C4-2B (cell line): ENCODE data around the gene NBPF1.
"Not testable (repeated sequence)": the region's sequence is repeated elsewhere in the genome, so short reads cannot be mapped to it uniquely, and the experiment has no call there.

ENCODE experiments used
- H3K27ac ChIP-seq: fragments of 450-650 bp; 2 replicates; pipeline ENCODE4 v1.5.1; 2017
- ZFX ChIP-seq: fragments of 450-650 bp; IDR thresholded peaks from 2 replicates; pipeline ENCODE4 v1.6.1; 2017
- TF ChIP-seq, protein P1 (sequence below): fragments of 450-650 bp; conservative IDR thresholded peaks from 2 replicates; pipeline ENCODE4 v1.5.1; 2017; ENCODE audit warnings: mild to moderate bottlenecking

NBPF1 gene

GRCh38 chr1:16550212-16550918, 63.0 kb downstream of the NBPF1 start:
- not testable (repeated sequence) for H3K27ac ChIP-seq

- H3K27ac ChIP-seq: not testable (repeated sequence)
Measured at GRCh38 chr1:16549545-16549944, 63.8 kb downstream of the NBPF1 start.

DNA sequence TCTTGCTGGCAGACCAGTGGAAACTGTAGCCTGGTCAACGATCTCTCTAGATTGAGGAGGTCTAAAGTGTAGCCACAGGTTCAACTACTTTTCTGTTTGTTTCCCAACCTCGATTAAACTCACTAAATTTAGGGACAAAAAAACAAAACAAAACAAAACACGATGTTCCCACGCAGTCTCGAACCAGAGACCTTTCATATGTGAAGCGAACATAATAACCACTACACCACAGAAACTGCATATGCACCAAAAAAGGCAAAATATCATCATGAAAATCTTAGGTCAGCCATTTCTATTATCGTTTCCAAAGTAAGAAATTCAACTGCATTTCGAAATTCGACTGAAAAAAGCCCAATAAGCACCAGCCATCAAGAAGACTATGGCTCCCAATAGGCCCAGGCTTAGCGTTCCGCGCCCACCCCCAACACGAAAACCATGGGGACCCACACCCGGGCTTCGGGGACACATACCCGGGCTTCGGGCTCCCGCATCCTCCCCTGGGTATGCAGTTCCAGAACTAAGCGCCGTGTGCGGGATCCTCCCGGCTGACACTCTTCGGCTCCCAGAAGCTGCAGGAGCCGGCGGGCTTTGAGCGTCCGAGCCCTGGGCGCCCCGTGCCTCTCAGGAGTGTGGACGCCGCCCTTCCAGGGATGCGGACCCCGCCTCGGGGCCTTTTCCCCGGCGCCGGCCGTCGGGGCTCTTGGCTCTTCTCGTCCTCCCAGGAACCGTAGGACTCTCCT, 65.7 kb downstream of the NBPF1 start:
- H3K27ac ChIP-seq: not testable (repeated sequence)

DNA sequence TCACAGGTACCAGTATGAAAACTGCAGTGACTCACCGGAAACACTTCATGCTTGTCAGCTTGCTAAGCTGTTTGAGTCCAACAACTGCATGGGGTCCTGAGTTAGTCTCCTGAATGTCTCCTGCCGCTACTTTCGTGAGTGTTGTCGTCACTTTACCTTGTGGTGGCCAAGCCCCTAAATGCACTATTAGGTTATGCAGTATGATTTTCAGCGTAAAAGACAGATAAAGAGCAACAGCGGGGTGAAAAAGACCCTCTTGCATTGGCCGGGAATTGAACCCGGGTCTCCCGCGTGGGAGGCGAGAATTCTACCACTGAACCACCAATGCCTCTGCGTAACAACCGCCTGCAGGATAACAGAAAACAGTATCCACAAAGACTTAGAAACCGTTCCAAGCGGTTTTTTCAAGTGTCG, 67.7 kb downstream of the NBPF1 start:
- H3K27ac ChIP-seq: not testable (repeated sequence)

DNA sequence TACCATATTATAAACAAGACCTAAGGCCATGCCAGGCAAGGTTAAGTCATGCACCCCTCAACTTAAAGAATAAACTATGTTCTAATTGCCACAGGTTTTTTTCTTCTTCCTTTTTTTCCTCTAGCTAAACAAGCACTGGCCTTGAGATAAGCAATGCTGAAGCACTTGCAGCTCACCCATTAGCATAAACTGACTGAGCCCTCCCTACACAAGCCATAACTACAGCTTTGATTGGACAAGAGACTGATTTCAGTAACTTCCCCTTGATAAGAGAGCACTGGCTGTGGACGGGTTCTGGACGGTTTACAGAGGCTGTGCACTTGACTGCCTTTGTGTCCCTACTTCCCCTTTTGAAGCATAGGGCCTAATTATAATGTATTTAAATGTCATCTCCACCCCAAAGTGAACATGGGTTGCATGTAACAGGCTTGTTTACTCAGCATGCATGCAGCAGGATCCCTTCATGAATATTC, 72.9 kb downstream of the NBPF1 start:
- not testable (repeated sequence) for H3K27ac ChIP-seq

DNA sequence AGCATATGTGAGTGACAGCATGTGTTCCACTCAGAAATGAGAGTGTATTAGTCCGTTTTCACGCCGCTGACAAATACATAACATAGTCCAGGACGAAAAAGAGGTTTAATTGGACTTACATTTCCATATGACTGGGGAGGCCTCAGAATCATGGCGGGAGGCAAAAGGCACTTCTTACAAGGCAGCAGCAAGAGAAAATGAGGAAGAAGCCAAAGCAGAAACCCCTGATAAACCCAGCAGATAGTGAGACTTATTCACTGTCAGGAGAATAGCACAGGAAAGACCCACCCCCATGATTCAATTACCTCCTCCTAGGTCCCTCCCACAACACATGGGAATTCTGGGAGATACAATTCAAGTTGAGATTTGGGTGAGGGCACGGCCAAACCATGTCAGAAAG, 75.8 kb downstream of the NBPF1 start:
- H3K27ac ChIP-seq: not testable (repeated sequence)

- not testable (repeated sequence) for H3K27ac ChIP-seq
Measured at GRCh38 chr1:16536796-16537195, 76.6 kb downstream of the NBPF1 start.

DNA sequence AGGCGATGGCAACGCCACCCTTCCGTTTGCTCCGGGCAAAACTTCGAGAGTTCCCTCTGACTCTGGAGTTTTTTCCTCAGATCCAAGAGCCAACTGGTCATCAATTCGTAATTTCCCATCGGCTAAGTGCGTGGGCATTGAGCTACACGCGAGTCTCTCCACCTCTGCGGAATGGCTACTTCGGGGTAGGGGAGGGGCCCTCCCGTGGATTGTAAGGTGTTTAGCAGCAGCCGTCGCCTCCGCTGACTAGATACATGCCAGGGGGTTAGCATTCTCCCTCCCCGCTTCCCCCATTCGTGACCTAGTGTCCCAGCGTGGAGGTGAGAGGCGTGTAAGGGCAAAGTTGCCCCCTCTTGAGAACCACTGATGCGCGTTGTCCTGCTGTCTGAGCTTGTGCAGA, 77.5 kb downstream of the NBPF1 start:
- H3K27ac ChIP-seq: not testable (repeated sequence)

GRCh38 chr1:16535487-16535886, 77.9 kb downstream of the NBPF1 start:
- not testable (repeated sequence) for H3K27ac ChIP-seq

- not testable (repeated sequence) for H3K27ac ChIP-seq
Measured at GRCh38 chr1:16534829-16535456, 78.4 kb downstream of the NBPF1 start.

- H3K27ac ChIP-seq: not testable (repeated sequence)
Measured at GRCh38 chr1:16534239-16534828, 79.0 kb downstream of the NBPF1 start.

DNA sequence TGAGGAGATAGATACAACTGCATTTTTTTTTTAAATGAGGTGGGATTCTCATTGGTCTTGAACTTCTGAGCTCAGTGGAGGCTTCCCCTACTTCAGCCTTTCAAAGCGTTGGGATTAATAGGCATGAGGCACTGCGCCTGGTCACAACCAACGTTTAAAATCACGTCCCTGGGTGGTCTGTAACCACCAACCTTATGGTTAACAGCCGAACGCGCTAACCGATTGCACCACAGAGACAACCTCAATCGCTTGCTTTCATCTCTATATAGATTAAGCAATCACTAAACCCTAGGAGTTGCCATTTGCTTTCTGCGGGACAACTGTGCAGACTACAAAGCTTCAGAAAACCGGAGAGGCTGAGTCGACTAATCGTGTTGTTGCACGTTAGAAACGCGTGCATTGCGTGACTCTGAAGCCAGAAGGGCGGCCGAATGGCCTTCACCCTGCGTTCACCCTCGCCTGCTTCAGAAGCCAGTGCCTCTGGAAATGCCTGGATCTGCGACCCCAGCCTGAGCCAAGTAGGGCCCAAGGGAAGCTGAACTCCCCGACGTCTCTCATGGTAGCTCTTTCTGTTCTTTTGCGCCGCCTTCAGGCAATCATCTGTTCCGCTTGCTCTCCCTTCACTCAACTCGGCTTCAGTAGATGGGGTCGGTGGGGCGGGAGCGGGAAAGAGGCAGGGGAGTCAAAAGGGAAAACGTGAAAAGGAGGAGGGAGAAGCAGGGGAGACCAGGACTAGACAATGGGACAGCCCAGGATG, 81.0 kb downstream of the NBPF1 start:
- not testable (repeated sequence) for H3K27ac ChIP-seq

DNA sequence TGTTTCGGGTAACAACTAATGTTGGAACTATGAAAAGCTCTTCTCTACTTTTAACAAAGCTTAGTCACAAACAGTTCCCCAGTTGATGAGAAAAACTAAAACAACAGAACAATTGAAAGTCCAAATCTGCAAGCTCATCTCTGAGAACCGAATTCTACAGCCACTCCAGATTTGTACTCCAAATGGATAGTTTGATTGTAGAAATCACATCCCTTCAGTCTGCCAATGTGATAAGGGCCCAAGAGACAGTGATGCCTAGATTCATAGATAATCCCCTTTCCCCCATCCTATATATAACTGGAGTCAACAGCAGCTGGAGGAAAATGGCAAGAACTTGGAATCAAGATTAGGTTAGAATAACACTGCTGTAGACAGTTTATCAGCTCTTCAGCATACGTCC, 85.0 kb downstream of the NBPF1 start:
- not testable (repeated sequence) for H3K27ac ChIP-seq

- not testable (repeated sequence) for H3K27ac ChIP-seq
Measured at GRCh38 chr1:16525769-16526168, 87.6 kb downstream of the NBPF1 start.

- not testable (repeated sequence) for H3K27ac ChIP-seq
Measured at GRCh38 chr1:16521679-16522078, 91.7 kb downstream of the NBPF1 start.

- no peak overlapping the region for H3K27ac ChIP-seq
- TF ChIP-seq, protein P1, sequence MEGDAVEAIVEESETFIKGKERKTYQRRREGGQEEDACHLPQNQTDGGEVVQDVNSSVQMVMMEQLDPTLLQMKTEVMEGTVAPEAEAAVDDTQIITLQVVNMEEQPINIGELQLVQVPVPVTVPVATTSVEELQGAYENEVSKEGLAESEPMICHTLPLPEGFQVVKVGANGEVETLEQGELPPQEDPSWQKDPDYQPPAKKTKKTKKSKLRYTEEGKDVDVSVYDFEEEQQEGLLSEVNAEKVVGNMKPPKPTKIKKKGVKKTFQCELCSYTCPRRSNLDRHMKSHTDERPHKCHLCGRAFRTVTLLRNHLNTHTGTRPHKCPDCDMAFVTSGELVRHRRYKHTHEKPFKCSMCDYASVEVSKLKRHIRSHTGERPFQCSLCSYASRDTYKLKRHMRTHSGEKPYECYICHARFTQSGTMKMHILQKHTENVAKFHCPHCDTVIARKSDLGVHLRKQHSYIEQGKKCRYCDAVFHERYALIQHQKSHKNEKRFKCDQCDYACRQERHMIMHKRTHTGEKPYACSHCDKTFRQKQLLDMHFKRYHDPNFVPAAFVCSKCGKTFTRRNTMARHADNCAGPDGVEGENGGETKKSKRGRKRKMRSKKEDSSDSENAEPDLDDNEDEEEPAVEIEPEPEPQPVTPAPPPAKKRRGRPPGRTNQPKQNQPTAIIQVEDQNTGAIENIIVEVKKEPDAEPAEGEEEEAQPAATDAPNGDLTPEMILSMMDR: no peak
- TF ChIP-seq ZFX: no peak
Measured at GRCh38 chr1:16521288-16521583, 92.1 kb downstream of the NBPF1 start.

DNA sequence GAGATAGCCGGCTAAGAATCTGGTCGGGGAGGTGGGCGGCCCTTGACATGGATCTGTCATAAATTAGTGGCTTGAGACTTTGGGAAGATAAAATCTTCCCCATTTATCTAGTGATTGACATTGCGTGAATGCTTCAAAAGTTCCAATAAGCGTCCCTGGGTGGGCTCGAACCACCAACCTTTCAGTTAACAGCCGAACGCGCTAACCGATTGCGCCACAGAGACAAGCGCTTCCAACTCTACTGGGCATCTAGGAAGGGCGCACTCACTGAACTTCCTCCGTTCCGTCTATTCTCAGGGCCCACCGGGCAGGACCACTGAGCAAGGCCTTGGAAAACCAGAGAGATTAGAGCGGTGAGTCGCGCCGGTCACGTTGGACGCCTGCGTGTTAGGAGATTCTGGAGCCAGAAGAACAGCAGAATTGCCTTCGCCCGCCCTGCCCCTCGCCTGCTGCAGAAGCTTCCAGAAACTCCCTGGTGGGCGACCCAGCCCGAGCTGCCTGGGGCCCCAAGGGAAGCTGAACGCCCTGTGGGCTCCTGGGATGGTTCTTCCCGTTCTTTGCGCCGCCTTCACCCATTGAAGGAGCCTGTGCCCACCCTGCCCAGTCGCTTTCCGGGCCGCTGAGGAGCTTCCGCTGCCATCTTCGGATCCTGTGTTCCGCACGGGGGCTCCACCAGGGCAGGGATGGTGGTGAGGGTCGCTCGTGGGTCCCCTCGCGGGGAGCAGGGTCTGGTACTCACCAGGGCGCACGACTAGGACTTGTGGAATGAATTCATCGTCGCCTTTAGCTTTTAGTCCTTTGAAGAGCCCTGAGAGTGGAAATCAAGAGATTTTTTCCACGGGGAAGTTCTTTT, 92.7 kb downstream of the NBPF1 start:
- not testable (repeated sequence) for H3K27ac ChIP-seq

GRCh38 chr1:16519255-16519951, 94.0 kb downstream of the NBPF1 start:
- H3K27ac ChIP-seq: not testable (repeated sequence)

GRCh38 chr1:16518913-16519254, 94.5 kb downstream of the NBPF1 start:
- H3K27ac ChIP-seq: not testable (repeated sequence)
